COLO668 (cell line): Measurements from ENCODE around the gene LAX1.

ENCODE experiments used
- DNase-seq: peaks from one replicate; lab custom pipeline; 2025; ENCODE audit not compliant: unreplicated experiment; lab: John Stamatoyannopoulos, UW

Gene LAX1

DNA sequence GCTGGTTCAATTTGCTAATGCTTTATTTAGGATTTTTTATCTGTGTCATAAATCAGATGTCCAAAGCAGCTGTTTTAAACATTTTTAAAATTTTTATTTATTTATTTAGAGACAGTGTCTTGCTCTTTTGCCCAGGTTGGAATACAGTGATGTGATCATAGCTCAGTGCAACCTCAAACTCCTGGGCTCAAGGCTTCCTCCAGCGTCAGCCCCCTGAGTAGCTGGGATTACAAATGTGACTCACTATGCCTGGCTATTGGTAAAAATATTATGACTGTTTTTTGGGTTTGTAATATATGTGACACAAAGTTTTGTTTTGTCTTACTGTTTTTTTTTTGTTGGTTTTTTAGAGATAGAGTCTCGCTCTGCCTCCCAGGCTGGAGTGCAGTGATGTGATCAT is 42.2 kb downstream of the LAX1 start:
- DNase-seq = no peak

DNA sequence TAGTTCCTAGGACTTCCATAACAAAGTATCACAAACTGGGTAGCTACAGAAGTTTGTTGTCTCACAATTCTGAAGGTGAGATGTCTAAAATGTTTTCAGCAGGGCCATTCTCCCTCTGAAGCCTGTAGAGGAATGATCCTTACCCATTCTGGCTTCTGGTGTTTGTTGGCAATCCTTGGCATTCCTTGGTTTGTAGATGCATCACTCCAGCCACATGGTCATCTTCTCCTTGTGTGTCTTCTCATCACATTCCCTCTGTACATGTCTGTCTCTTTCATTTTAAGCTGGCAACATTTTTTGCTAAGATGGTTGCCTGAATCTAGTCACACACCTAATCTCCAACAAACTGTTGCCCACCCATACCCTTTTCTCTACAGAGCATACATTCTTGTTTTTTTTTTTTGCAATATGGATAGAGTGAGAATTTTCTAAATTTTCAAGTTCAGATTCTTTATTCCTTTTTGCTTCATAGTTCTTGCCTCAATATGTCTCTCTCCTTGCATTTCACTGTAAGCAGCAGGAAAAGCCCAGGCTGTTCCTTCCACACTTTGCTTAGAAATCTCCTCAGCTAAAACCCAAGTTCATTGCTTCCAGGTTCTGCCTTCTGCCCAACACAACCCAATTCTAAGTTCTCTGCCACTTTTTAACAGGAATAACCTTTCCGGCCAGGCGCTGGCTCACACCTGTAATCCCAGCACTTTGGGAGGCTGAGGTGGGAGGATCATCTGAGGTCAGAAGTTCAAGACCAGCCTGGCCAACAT is 48.8 kb downstream of the LAX1 start:
- DNase-seq = no peak

DNA sequence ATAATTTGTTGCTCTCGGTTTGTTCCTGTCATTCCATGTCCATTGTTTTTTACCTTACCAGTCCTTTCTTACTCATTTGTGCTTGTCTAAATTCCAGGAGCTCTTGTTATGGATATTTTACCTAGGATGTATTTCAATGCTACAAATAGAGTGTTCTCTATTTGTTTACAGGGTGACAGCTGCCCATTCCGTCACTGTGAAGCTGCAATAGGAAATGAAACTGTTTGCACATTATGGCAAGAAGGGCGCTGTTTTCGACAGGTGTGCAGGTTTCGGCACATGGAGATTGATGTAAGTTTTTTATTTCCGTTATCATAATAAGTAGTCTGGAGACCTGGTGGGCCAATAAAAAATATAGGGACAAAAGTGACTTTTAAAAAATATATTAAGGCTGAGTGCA is 53.4 kb downstream of the LAX1 start:
- no peak for DNase-seq

DNA sequence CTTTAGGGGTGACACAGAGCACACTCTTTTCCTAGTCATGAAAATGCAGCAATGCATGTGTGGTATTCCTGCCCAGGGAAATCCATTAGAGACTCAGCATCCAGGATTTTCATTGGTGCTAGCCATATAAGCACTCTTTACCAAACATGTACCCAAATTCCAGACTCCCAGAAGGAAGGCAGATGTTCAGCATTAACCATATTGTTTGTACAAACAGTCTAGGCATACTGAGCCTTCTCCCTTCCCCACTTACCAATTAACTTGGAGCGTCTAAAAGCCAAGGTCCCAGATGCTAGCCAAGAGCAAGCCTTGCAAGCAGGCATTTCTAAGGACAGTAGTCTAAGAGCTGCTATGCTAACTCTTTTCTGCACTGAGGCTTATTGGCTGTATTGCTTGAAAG is 58.3 kb downstream of the LAX1 start:
- DNase-seq = no peak
